K562 (cell line): ENCODE measurements around the gene BOC. TPM values are rescaled to one million over a fixed set of nuclear protein-coding genes. Genes with fewer than 3 reads are reported as not detected.
A peak's percentile ranks its signal among the peaks of the same experiment; 100 is the strongest.

Experiments used
- ATAC-seq: fragments of 200-7000 bp; cut with Tn5 transposase; 3 replicates; pipeline ENCODE4 v1.9.1; 2020; ENCODE audit warnings: moderate library complexity
- BruUV-seq: library from RNA; stranded (reverse); fragments of 400-500 nt; replicated peaks from 2 replicates; lab custom pipeline; 2021; lab: Mats Ljungman, UMichigan
- CTCF ChIA-PET: fragments of 300-600 bp; formaldehyde crosslinking; extraction: SDS; loops from one replicate; lab custom pipeline; 2021; ENCODE audit warnings: low intra/inter-chr PET ratio; lab: Yijun Ruan, JAX
- POLR2A ChIA-PET: fragments of 300-600, 350-650 bp; sonication (Branson Sonifier 250); formaldehyde crosslinking; extraction: SDS; loops from one replicate; lab custom pipeline; 2021; ENCODE audit warnings: antibody characterized with exemption, inconsistent platforms; lab: Yijun Ruan, JAX
- DNase-seq, 4 experiments: peaks; one replicate each; pipeline versions ENCODE4 v3.0.0 to v3.0.0-alpha.2; 2011 to 2018; ENCODE audit warnings: low spot score in 3 of 4, mixed read lengths in 3 of 4; ENCODE audit errors: extremely low read depth in 1 of 4
- FAIRE-seq: peaks from 2 replicates; lab custom pipeline; 2011; peaks lifted over from hg19 to GRCh38; lab: Jason Lieb, UNC
- H2AFZ ChIP-seq: 2 replicates; pipeline ENCODE4 v1.6.0; 2011; ENCODE audit warnings: low read depth, low read length, control low read depth, inconsistent platforms
- H3K27ac ChIP-seq: fragments of 200-600 bp; 3 replicates; pipeline ENCODE4 v1.8.0; 2011; ENCODE audit warnings: low read depth, mild to moderate bottlenecking, control low read depth, inconsistent platforms, low read length, moderate library complexity, mixed read lengths; ENCODE audit errors: extremely low read depth
- H3K27me3 ChIP-seq, 2 experiments: fragments of 300-600 bp in 1 of 2; 2 replicates in 1 of 2; 3 replicates in 1 of 2; pipeline versions ENCODE4 v1.6.0 to v1.8.0; 2011; ENCODE audit warnings: inconsistent platforms in 2 of 2, low read length in 2 of 2, mild to moderate bottlenecking in 1 of 2, mixed read lengths in 1 of 2, moderate library complexity in 1 of 2; ENCODE audit not compliant: control insufficient read depth in 2 of 2, insufficient read depth in 2 of 2
- H3K36me3 ChIP-seq: fragments of 300-600 bp; 3 replicates; pipeline ENCODE4 v1.8.0; 2011; ENCODE audit warnings: mild to moderate bottlenecking, low read length, inconsistent platforms; ENCODE audit not compliant: control insufficient read depth, insufficient read depth
- H3K4me1 ChIP-seq, 2 experiments: fragments of 200-600 bp in 1 of 2; replicated peaks in 1 of 2; 2 replicates in 1 of 2; 3 replicates in 1 of 2; pipeline versions ENCODE4 v1.5.1 to v1.8.0; 2011; ENCODE audit warnings: inconsistent platforms in 2 of 2, low read length in 2 of 2, mild to moderate bottlenecking in 1 of 2, mixed read lengths in 1 of 2, moderate library complexity in 1 of 2; ENCODE audit not compliant: control insufficient read depth in 2 of 2, insufficient read depth in 2 of 2
- H3K4me2 ChIP-seq: 2 replicates; pipeline ENCODE4 v1.6.1; 2011; ENCODE audit warnings: low read length, control low read depth, inconsistent platforms, mixed read lengths; ENCODE audit not compliant: insufficient read depth
- H3K4me3 ChIP-seq: fragments of 200-600 bp; sonication (generic), shearing (Covaris generic); 2 replicates; pipeline ENCODE4 v1.5.1; 2016; ENCODE audit warnings: control low read depth, inconsistent platforms
- H3K79me2 ChIP-seq: fragments of 200-600 bp; 3 replicates; pipeline ENCODE4 v1.8.0; 2011; ENCODE audit warnings: low read length, inconsistent platforms; ENCODE audit not compliant: control insufficient read depth, insufficient read depth
- H3K9ac ChIP-seq, 2 experiments: 2 replicates each; pipeline versions ENCODE4 v1.6.0 to v1.6.1; 2011; ENCODE audit warnings: low read depth in 2 of 2, low read length in 2 of 2, control low read depth in 1 of 2, inconsistent platforms in 1 of 2, mild to moderate bottlenecking in 1 of 2, mixed read lengths in 1 of 2; ENCODE audit not compliant: insufficient read depth in 1 of 2
- H3K9me1 ChIP-seq: one replicate; pipeline ENCODE4 v1.6.0; 2011; ENCODE audit warnings: inconsistent platforms, mild to moderate bottlenecking, low read length, moderate library complexity; ENCODE audit not compliant: control insufficient read depth, insufficient read depth
- H3K9me3 ChIP-seq: replicated peaks from 2 replicates; pipeline ENCODE4 v1.5.1; 2011; ENCODE audit warnings: low read depth, low read length, inconsistent platforms; ENCODE audit not compliant: control insufficient read depth, insufficient read depth
- H4K20me1 ChIP-seq: replicated peaks from 2 replicates; pipeline ENCODE4 v1.6.1; 2011; ENCODE audit warnings: low read length, inconsistent platforms, mixed read lengths; ENCODE audit not compliant: control insufficient read depth, insufficient read depth
- ATF1 ChIP-seq, 2 experiments: fragments of 450-650 bp in 1 of 2; IDR thresholded peaks; 2 replicates each; pipeline ENCODE4 v1.6.1; 2016; ENCODE audit warnings: missing compliant biosample characterization in 1 of 2, missing genetic modification characterization in 1 of 2
- CBX2 ChIP-seq: fragments of 200-600 bp; sonication (generic); IDR thresholded peaks from one replicate; pipeline ENCODE4 v1.6.1; 2012; ENCODE audit warnings: mild to moderate bottlenecking, low read length, inconsistent platforms; ENCODE audit not compliant: insufficient read depth, poor library complexity, severe bottlenecking
- CTCF ChIP-seq, 3 experiments: IDR thresholded peaks in 2 of 3; conservative IDR thresholded peaks in 1 of 3; 2 replicates each; pipeline ENCODE4 v1.5.1; 2011 to 2012; ENCODE audit warnings: low read length in 3 of 3, mild to moderate bottlenecking in 3 of 3, control low read depth in 2 of 3, improper control_type of control experiment in 1 of 3, inconsistent platforms in 1 of 3, low read depth in 1 of 3, mixed read lengths in 1 of 3, moderate library complexity in 1 of 3; ENCODE audit not compliant: insufficient read depth in 2 of 3
- CTCFL ChIP-seq: IDR thresholded peaks from 2 replicates; pipeline ENCODE4 v1.6.1; 2011; ENCODE audit warnings: borderline replicate concordance, low read depth, mild to moderate bottlenecking, moderate library complexity, low read length; ENCODE audit not compliant: insufficient read depth, poor library complexity, severe bottlenecking
- L3MBTL2 ChIP-seq: fragments of 450-650 bp; IDR thresholded peaks from 2 replicates; pipeline ENCODE4 v1.6.1; 2016; ENCODE audit warnings: mild to moderate bottlenecking, moderate library complexity
- LCOR ChIP-seq: sonication (generic); formaldehyde crosslinking; IDR thresholded peaks from 2 replicates; pipeline ENCODE4 v1.8.0; 2022; ENCODE audit warnings: mild to moderate bottlenecking, missing genetic modification reagents
- MAZ ChIP-seq, 2 experiments: fragments of 450-650 bp in 1 of 2; sonication (generic) in 1 of 2; formaldehyde crosslinking; IDR thresholded peaks in 1 of 2; conservative IDR thresholded peaks in 1 of 2; 2 replicates each; pipeline versions ENCODE4 v1.4.0 to v1.5.0; 2020; ENCODE audit warnings: mild to moderate bottlenecking in 1 of 2, missing genetic modification reagents in 1 of 2
- SMC3 ChIP-seq: conservative IDR thresholded peaks from 2 replicates; pipeline ENCODE4 v1.6.1; 2011; ENCODE audit warnings: low read depth, low read length, improper control_type of control experiment; ENCODE audit not compliant: insufficient read depth
- XRCC3 ChIP-seq: fragments of 450-650 bp; IDR thresholded peaks from 2 replicates; pipeline ENCODE4 v1.6.1; 2017; ENCODE audit warnings: mild to moderate bottlenecking, moderate library complexity
- ZBTB1 ChIP-seq: sonication (generic); formaldehyde crosslinking; IDR thresholded peaks from 2 replicates; pipeline ENCODE4 v1.8.1; 2023; ENCODE audit warnings: missing genetic modification reagents, low read depth, mild to moderate bottlenecking, borderline replicate concordance
- ZBTB49 ChIP-seq: sonication (generic); formaldehyde crosslinking; IDR thresholded peaks from 2 replicates; pipeline ENCODE4 v1.8.0; 2022; ENCODE audit warnings: missing genetic modification reagents, mild to moderate bottlenecking, borderline replicate concordance
- WGBS: fragments of 100-300 bp; shearing (Covaris generic); methylation state at CpG from one replicate; pipeline ENCODE4 v1.1.6; 2016; ENCODE audit warnings: low coverage, mixed read lengths; ENCODE audit not compliant: insufficient coverage; ENCODE audit errors: missing lambda C conversion rate; 5-methylcytosine and 5-hydroxymethylcytosine counted together
- in situ Hi-C: fragments of 300-500 bp; cut with MboI; formaldehyde crosslinking; loops from 4 replicates; pipeline ENCODE4 v1.15.0; 2018; ENCODE audit warnings: inconsistent platforms, mixed read lengths
- intact Hi-C: fragments of 100-400 bp; cut with micrococcal nuclease; formaldehyde crosslinking; loops from 2 replicates; pipeline ENCODE4 v1.14.2; 2022
- polyA plus RNA-seq, 8 experiments: library from polyadenylated mRNA; depleted of rRNA in 4 of 8; stranded (reverse) in 5 of 8; unstranded in 3 of 8; fragments of >200 nt; fragmentation: Nextera tagmentation in 2 of 8; fragmentation: Illumina TruSeq in 1 of 8; extraction: Ambion mirVana in 2 of 8; extraction: Trizol in 1 of 8; gene quantifications; 2 replicates each; pipeline versions ENCODE4 v1.2.1 to v1.2.3, GENCODE V29; 2011 to 2014; ENCODE audit warnings: inconsistent platforms in 1 of 8, missing spikeins in 1 of 8
- total RNA-seq, 7 experiments: library from RNA; depleted of rRNA in 6 of 7; stranded (reverse); fragments of >200 nt in 6 of 7; fragmentation: Illumina TruSeq in 2 of 7; extraction: Trizol in 2 of 7; gene quantifications; 2 replicates each; pipeline versions ENCODE4 v1.2.1 to v1.2.3, GENCODE V29; 2011 to 2021; ENCODE audit warnings: low replicate concordance in 1 of 7

Gene BOC
- total and polyA plus RNA-seq, 9 of the 15 experiments (the other 6 are each of a cell fraction or from before 2014, with no cell fraction given) = not detected

GRCh38 chr3:113279686-113280085, 68.3 kb downstream of the BOC start:
- intact Hi-C loops (no loop called here), in situ Hi-C loops (loop anchor here (25.0 kb wide), 2 partner anchors 542 to 692 kb away; no protein-coding TSS in a partner anchor)
- H2AFZ ChIP-seq = 0 out of 2 replicates have a peak overlapping the region, but pooled peaks have one; percentile 55
- no TSS peak for BruUV-seq
- DNase-seq (peak; percentile 34 to 54 (median 51)), ATAC-seq (peak; percentile 91), FAIRE-seq (no peak)
- under 1% methylated on average over 16 of the region's 17 CpGs for WGBS
- ChIA-PET POLR2A (interaction anchor here (1.0 kb wide), 1 partner anchor 21 kb away, joined by 3 read pairs; no protein-coding TSS in a partner anchor), CTCF (interaction anchor here (0.6 kb wide), 1 partner anchor 12 kb away, joined by 3 read pairs; no protein-coding TSS in a partner anchor)
- no peaks in the 10 kb centered on the region for H3K9me3 ChIP-seq
- no peaks in the 10 kb centered on the region for H3K9me1 ChIP-seq
- H4K20me1 ChIP-seq = no peaks in the 10 kb centered on the region
- peaks cover 7 to 55% of the 10 kb centered on the region in 2 experiments; a peak in 3 of 5 replicates for H3K27me3 ChIP-seq
- H3K9ac ChIP-seq = no peak overlapping the region
- H3K4me1 ChIP-seq = peaks cover 4% of the 10 kb centered on the region in 2 experiments; a peak in 2 of 5 replicates
- H3K27ac ChIP-seq = no peak overlapping the region
- H3K4me2 ChIP-seq = no peak overlapping the region
- no peaks in the 10 kb centered on the region for H3K79me2 ChIP-seq
- H3K36me3 ChIP-seq = no peaks in the 10 kb centered on the region
- no peak overlapping the region for H3K4me3 ChIP-seq
- peak; percentile 40; the same call in 1 of the 2 replicates for TF ChIP-seq L3MBTL2
- TF ChIP-seq XRCC3 = no peak
- peak; percentile 49 to 56 (median 51) for TF ChIP-seq CTCF (IDR thresholded peaks at IDR 0.05 in 2 of 3, conservative IDR thresholded peaks at IDR 0.05 in 1 of 3; ENCODE audit: insufficient read depth in 2 of 3, low read depth in 1 of 3, low read length in 3 of 3)
- TF ChIP-seq MAZ (CRISPR knock-in tag; conservative IDR thresholded peaks at IDR 0.05 in 1 of 2, IDR thresholded peaks at IDR 0.05 in 1 of 2) = 0 out of 4 replicates have a peak, but pooled peaks of 1 of the 2 experiments have one; percentile 17
- no peak for TF ChIP-seq LCOR (CRISPR knock-in tag)
- TF ChIP-seq ZBTB1 (CRISPR knock-in tag) = no peak
- no peak for TF ChIP-seq ATF1 (CRISPR knock-in tag; IDR thresholded peaks at IDR 0.05)
- TF ChIP-seq ATF1 (tag; IDR thresholded peaks at IDR 0.05) = peak; percentile 12; the same call in 1 of the 2 replicates
- TF ChIP-seq CTCFL = peak; percentile 90
- no peak for TF ChIP-seq CBX2
- TF ChIP-seq ZBTB49 (CRISPR knock-in tag) = no peak
- 0 out of 2 replicates have a peak, but pooled peaks have one; percentile 29 for TF ChIP-seq SMC3
